HG02943 (cell line): ENCODE measurements around the gene SLC24A4.
"Not testable (repeated sequence)": the region's sequence is repeated elsewhere in the genome, so short reads cannot be mapped to it uniquely, and the experiment has no call there.

ENCODE experiments used
- ATAC-seq: cut with Tn5 transposase; IDR thresholded peaks from one replicate; pipeline ENCODE4 v1.9.1; 2021; ENCODE audit warnings: mild to moderate bottlenecking, low read depth, moderate library complexity; ENCODE audit not compliant: unreplicated experiment

The SLC24A4 gene

DNA sequence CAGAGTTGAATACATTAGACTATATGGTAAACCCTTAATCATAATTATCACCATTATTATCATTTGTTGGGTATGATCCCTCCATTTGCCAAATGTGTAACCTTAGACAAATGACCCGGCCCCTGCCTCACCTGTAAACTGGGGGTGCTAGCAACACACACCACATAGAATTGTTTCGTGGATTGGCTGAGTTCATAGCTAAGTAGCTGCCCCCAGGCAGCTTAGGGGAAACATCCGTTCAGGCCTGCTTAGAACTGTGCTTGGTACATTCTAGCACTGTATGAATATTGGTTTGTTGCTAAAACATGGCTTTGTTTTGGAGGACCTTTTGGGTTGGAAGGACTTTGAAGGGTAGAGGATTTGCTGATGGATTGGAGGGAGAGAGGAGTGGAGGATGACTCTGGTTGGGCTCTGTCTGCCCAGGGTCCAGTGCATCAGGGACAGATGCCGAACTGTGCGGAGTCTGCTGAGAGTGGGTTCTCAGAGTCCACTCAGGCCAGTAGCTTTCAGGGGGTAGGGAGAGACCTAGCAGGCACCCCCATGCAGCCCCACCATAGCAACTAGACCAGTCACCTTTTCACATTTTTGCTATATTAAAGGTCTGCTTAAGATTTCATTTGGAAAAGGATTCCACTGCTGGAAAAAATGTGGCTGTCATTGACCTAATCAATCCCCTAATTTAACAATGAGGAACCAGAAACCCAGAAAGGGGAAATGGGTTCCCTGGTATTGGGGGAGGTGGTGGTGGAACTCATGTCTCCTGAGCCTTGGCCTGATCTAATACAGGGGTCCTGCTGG is 192.8 kb downstream of the SLC24A4 start:
- no peak for ATAC-seq

DNA sequence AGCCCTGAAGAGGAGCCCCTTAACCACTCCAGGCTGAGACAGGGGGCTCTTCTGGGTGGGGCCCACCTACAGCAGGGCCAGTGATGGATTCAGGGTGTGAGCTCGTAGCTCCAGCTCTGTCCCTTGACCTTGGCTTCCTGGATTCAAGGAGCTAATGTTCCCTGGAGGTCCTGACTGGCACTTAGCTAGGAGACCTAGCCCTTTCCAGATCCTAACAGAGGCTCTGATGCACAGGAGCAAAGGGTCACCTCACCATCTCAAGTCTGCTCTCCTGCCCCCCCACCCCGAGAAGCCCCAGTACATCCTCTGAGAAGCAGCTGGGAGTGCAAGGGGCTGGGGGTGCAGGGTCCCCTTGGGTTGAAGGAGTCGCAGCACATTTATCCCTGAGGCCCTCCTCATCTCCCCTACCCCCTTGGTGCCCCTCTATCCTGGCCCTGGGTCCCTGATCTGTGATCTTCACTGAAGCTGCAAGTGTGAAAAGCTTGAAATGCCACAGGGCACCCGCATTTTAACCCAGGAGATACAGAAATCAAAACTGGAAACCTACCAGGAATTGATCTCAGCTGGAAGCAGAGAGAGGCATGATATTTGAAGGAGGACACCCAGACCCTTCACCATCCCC is 193.5 kb downstream of the SLC24A4 start:
- ATAC-seq: no peak

DNA sequence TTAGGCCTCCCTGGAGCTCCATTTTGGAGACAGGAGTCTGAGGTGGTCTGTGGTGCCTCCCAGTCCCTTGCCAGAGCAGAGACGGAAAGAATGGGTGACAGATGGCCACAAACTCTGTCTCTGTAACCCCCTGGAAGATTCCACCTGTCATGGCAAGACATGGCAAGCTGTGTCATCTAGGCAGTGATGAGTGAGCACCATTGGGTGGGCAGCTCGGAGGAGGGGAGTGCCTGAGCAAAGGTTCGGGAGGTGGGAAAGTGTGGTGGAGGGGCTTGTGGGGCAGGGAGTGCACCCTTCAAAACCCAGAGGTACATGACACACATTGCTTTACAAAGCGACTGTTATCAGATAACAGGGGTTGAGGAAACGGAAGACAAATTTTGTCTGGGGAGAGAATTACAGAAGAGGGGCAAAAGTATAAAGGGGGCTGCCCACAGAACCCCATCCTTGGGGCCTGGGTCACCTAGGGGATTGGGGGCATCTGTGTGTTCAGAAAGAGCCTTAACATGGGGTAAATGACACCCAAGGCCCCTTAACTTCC is 194.1 kb downstream of the SLC24A4 start:
- no peak for ATAC-seq

DNA sequence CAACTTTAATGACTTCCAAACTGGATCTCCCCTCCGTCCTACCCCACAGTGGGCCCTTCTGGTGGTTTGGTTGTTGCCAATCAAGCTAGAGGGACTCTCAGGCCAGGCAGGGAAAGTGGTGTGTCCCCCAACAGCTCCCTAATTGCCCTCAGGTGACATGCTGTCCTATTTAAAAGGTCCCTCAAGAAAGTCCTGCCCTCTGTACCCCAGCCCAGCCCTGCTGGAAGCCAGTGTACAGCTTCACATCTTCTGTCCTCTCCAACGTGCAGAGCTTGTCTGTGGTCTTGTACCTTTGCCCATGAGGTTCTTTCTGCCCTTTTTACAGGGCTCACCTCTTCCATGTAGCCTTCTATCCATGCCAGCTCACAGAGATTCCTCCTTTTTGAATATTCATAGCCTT is 194.8 kb downstream of the SLC24A4 start:
- ATAC-seq: no peak

DNA sequence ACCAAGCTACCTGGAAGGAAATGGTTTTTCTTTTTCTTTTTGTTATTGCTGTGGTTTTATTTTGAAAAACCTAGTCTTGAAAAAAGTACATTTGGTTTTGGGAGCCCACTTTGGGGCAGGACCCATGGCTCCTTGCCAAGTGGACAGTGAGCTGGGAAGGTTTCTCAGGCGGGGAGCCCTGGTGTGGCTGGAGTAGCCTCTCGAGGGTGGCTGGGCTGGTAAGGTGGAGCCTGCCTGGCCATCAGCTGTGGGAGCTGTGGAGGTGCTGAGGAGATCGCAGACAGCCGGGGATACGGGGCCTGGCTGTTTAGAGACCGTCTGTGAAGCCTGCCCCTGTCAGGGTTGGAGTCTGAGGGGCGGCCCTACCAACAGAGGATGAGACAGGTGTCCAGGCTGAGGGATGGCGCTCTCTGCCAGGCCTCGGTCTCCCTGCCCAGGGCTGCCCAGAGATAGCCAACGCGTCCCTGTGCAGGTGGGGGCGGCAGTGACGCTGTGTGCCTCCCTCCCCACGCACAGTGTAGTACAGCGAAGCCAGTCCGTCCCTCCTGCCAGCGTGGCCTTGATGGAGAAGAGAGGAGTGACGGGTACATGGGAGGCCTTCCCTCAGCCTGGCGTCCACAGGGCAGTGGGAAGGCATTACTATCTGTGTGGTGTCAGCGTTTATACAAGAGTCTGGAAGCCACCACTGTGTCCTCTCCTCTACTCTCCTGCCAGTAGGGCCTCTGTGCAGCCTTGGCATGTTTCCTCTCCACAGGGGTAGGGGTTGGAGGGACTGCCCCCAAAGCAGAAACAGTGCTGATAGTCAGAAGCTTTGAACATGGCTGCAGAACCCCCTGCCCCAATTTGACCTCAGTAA is 196.5 kb downstream of the SLC24A4 start:
- ATAC-seq: no peak

DNA sequence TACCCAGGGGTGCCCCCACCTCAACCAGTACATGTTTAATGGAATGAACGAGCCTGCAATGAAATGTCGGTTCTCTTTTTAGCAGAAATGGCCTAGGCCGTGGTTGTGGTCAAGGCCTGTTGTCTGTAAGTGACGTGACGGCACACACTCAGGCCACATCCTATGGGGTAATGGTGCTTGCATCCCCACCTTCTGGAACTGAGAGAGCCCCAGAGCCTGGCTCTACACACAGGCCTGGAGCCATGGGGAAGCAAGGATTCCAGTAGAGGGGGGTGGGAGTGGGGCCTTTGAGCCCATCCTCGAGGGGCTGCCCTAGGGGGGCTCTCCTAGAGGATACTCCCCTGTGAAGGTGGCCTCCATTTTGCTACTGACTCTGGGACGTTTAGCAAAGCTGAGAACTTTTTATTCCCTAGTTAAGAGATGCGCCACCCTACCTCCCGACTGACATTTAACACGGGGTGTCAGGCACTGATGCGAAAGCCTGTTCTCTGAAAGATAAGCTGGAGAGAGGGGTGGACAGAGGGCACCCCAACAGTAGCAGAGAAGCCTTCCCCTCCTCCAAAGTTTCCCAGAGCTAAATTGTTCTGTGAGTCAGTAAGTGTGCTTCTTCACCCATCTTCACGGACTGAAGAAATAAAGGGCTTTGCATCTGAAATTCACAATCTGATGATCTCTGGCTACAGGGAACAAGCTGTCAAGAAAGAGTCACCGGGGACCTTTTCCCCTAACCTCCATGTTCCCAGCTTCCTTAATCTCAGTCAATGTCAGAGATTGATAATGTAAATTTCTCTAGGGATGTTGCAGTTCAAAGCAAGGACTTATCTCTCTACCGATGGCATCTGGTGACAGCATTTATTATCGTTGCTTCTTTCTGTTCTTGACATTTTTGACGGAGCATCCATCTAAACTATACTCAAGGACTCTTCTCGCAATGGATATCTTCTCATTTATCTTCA is 197.4 kb downstream of the SLC24A4 start:
- no peak for ATAC-seq

DNA sequence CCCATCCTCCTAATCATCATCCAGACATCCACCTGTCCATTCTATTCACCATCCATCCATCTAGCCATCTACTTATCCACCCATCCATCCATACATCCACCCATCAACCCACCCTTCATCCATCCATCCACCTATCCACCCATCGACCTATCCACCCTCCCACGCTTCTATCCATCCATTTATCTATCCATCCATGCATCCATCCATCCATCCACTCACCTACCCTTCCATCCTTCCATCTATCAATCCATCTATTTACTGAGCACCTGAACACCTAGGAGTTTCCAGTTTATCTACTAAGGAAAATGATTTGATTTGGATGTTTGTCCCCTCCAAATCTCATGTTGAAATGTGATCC is 198.1 kb downstream of the SLC24A4 start:
- ATAC-seq: no peak

DNA sequence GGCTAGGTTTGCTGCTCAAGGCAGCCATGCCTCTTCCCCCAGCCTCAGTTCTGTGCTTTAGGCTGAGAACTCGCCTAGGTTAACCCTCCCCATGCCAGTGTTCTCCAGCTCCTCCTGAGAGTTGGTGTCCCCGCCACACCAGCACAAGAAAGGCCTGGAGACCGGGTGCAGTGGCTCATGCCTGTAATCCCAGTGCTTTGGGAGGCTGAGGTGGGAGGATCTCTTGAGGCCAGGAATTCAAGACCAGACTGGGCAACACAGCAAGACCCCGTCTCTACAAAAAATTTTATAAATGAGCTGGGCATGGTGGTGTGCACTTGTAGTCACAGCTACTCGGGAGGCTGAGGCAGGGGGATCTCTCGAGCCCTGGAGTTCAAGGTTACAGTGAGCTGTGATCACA is 200.8 kb downstream of the SLC24A4 start:
- no peak for ATAC-seq

GRCh38 chr14:92524602-92525185 is 201.7 kb downstream of the SLC24A4 start:
- ATAC-seq: no peak

DNA sequence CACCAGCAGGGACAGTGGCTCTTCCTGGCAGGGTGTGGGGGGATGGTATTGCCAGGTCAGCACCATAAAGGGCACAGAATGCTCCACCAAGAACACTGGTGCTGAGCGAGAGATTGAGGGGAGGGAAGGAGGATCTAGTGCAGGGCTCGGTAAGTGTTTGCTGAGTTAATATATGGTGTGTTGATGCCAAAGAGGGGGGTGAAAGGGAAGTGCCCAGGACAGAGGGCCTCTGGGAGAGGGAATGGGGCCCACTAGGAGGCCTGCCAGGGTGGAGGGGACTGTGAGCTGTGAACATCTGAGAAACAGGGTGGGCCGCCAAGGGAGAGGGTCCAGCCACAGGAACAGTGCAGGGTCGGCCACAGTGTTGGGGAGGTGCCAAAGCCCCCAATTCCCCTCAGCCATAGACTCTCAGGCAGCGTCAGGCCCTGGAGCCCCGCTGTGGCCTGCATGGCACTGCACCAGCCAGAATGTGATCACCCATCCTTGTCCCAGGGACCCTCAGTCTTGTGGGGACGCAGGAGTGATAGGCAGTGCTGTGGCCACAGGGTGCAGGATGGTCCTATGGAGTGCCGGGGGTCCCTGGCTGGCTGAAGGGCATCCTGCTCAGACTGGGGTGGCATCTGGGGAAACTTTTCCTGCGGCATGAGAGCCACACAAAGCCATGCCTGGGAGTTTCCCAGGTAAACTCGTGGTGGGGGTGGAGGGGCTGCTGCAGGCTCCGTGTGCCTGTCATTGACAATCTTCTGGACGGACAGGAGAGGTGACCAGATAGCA is 202.5 kb downstream of the SLC24A4 start:
- no peak for ATAC-seq

DNA sequence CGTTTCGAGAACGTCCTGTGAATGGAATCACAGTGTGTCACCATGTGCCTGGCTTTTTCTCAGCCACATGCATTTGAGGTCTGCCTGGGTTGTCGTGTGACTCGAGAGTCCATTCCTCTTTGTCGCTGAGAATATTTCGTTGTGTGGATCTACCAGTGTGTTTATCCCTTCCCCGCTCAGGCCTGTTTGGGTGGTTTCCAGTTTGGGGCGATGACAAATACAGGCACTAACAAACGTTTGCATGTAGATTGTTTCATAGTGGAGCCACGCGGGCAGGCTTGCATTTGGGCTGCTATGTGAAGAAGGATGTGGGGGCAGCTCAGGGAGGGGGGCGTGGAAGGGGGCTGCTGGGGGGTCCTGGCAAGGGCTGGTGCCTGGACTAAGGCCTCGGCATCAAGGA is 204.8 kb downstream of the SLC24A4 start:
- no peak for ATAC-seq

- ATAC-seq: no peak
These were observed 205.6 kb downstream of the SLC24A4 start for GRCh38 chr14:92528486-92529100.

DNA sequence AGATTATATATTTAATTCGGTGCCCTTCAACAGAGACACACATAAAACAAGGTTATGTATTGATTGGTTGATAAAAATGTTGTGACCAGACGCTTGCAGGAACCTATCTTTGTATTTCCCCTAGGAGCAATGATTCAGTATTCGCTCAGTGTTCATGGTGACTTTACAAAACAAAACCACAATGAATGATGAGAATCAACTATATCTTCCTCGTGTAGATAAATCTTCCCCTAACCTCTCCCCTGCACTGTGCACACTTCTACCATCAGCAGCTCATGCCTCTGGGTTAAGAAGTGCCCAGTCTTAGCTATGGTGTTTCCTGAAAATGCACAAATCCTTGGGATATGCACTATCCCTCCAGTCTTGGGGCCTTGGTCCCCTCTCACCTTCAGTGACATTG is 206.9 kb downstream of the SLC24A4 start:
- ATAC-seq: no peak

- no peak for ATAC-seq
These were observed 208.3 kb downstream of the SLC24A4 start for GRCh38 chr14:92531106-92531873.

DNA sequence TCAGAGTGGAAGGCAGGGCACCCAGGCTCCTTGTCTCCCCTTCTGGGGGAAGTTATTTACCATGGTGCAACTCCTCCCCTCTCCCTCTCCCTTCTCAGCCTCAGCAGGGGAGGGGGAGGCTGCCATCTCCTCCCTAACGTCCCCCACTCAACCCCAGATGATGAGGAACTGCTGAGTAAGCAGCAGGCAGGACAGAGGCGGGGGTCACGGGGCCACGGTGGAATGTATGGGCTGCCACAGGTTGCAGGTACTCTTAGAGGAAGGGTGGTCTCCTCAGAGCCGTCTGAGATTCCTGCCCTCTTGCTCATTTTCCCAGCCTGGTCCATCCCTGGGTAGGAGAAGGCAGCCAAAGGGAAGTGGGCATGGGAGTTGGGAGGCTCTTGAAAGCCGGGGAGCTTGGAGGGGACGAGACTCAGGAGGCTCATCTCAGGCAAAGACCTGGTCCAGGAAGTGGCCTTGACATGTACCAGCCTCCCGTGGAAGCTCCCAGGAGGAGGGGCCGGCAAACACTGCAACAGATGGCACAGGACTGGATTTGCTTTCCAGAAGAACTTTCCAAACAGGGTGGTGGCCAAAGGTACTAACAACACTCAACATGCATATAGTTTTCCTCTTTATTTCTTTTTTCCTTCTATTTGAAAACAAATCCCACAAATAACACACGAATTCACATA is 209.7 kb downstream of the SLC24A4 start:
- no peak for ATAC-seq

DNA sequence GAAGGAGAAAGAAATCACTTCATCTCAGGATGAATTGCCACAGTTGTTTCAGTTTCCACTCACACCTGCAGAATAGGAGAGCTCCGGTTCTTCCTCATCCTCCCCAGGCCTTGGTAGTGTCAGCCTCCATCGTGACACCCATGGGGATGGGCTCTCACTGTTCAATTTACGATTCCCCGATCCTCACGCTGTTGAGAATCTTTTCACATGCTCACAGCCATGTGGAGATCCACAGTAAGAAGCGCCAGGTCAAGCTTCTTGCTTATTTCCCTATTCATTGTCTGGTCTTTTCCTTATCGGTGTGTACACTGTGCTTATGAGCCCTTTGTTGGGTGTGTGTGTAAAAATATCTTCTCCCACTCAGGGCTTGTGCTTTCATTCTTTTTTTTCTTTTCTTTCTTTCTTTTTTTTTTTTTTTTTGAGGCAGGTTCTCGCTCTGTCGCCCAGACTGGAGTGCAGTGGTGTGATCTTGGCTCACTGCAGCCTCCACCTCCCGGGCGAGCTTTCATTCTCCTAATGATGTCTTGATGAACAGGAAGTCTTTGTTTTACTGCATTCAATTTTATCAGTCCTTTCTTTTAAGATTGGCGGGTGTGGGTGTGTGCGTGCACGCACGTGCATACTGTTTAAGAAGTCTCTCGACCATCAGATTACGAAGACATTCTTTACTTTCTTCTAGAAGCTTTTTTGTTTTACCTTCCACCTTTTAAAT is 212.1 kb downstream of the SLC24A4 start:
- ATAC-seq: no peak

GRCh38 chr14:92536231-92536630 is 213.3 kb downstream of the SLC24A4 start:
- ATAC-seq: not testable (repeated sequence)
